ENCODE results near the gene PBX2. TPM values are rescaled to one million over a fixed set of nuclear protein-coding genes. Genes with fewer than 3 reads are reported as not detected.

PBX2 gene
- total and polyA plus RNA-seq, 4 donors, result 1.5 to 52.5 (median 18.7) TPM

DNA sequence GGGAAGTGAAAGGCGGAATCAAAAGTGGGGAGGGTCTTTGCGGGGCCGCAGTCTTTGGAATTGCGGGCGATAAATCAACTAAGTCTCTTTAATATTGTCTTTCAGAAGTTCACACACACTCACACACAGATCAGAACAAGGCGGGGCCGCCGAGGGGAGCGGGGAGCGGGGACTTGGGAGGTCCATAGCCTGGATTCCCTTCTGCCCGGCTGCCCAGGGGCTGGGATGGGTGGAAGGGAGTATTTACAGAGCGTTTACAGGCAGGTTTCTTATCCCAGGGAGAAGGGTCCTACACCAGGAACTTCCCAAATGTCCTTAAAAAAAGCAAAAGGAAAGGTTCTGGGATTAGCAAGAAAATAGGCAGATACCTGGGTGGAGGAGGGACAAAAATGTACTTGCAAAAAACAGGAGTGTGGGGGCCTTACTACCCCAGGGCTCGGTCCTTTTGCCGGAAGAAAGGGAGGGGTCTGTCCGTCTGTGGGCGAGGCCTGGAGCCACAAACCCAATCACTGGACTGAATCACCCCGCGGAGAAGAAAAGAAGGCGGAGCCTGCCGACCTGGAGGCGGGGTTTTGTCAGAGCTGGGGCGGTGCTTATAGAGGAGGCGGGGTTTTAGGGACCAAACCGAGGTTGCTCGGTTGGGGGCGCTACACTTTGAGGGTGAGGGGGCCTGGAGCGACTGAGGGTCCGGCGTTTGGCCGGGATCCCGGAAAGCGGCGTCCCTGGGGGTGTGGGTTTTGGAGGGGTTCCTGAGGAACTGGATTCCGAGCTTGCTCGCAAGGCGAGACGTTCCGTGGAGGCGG lies 41.5 kb downstream of the PBX2 start:
- WGBS, result 19% methylated on average over 39 of the region's 39 CpGs

DNA sequence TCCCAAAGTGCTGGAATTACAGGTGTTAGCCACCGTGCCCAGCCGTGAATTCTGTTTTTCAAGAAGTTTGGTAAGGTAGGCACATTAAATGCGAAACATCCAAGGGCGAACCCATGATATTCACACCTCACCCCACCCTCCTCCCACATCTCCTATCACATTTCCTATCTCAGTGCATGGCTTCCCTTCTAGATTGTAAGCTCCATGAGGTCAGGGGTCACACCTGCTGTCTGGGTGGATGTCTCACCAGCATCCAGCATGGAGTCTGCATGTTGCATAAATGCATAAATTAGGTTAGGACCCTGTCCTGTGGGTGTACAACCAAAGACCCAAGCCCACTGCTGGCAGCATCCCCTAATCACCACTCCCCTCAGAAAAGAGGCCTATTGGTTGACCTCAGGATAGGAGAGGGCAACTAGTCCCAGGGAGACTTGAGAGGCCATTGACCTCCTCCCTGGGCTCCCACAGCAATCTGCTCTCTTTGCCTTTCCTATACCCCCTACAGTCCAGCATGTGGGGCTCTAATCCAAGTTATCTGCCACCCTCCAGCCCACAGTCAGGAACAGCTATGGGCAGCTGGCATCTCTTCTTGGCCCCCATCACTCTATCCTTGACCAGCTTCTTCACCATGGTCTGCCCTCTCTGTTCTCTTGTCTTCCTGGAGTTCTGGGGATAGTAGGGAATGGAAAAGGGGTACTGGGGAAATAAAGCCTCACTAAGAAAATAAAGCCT lies 42.4 kb downstream of the PBX2 start:
- Histone ChIP-seq H3K36me3 (ENCODE audit: control insufficient read depth in 4 of 4, insufficient read depth in 3 of 4, low read depth in 1 of 4, low read length in 3 of 4) (no peaks in the 10 kb centered on the region), H3K9ac (ENCODE audit: low read depth in 1 of 2, low read length in 2 of 2) (no peak overlapping the region), H3K4me3 (ENCODE audit: low read depth in 1 of 3, low read length in 3 of 3) (no peak overlapping the region), H3K27ac (ENCODE audit: low read depth in 1 of 2, low read length in 2 of 2) (no peak overlapping the region), H3K4me1 (ENCODE audit: control insufficient read depth in 4 of 4, insufficient read depth in 4 of 4, low read length in 3 of 4) (no peaks in the 10 kb centered on the region), H3K27me3 (ENCODE audit: control insufficient read depth in 4 of 4, insufficient read depth in 4 of 4, low read length in 3 of 4) (peaks cover 0 to 5% (median 0%) of the 10 kb centered on the region in 4 donors), H3K9me3 (ENCODE audit: control insufficient read depth in 4 of 4, low read length in 3 of 4) (peaks cover 0 to 2% (median 0%) of the 10 kb centered on the region in 4 donors)
- DNase-seq (ENCODE audit: low spot score), result no peak
- WGBS, result 91% methylated on average over 4 of the region's 4 CpGs
- no peak for TF ChIP-seq HNF4A (conservative IDR thresholded peaks at IDR 0.05)
- TF ChIP-seq, protein P1, sequence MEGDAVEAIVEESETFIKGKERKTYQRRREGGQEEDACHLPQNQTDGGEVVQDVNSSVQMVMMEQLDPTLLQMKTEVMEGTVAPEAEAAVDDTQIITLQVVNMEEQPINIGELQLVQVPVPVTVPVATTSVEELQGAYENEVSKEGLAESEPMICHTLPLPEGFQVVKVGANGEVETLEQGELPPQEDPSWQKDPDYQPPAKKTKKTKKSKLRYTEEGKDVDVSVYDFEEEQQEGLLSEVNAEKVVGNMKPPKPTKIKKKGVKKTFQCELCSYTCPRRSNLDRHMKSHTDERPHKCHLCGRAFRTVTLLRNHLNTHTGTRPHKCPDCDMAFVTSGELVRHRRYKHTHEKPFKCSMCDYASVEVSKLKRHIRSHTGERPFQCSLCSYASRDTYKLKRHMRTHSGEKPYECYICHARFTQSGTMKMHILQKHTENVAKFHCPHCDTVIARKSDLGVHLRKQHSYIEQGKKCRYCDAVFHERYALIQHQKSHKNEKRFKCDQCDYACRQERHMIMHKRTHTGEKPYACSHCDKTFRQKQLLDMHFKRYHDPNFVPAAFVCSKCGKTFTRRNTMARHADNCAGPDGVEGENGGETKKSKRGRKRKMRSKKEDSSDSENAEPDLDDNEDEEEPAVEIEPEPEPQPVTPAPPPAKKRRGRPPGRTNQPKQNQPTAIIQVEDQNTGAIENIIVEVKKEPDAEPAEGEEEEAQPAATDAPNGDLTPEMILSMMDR (IDR thresholded peaks at IDR 0.05; ENCODE audit: low read depth, low read length, missing input control), result no peak
- no peak for TF ChIP-seq HNF4G (IDR thresholded peaks at IDR 0.05)
- TF ChIP-seq JUND (IDR thresholded peaks at IDR 0.05), result no peak
- no peak for TF ChIP-seq GABPA (IDR thresholded peaks at IDR 0.05 in 1 of 2, conservative IDR thresholded peaks at IDR 0.05 in 1 of 2)
- no peak for TF ChIP-seq FOXA2 (IDR thresholded peaks at IDR 0.05)
- no peak for TF ChIP-seq RAD21 (IDR thresholded peaks at IDR 0.05)
- TF ChIP-seq TAF1 (conservative IDR thresholded peaks at IDR 0.05), result no peak
- TF ChIP-seq, protein P2, sequence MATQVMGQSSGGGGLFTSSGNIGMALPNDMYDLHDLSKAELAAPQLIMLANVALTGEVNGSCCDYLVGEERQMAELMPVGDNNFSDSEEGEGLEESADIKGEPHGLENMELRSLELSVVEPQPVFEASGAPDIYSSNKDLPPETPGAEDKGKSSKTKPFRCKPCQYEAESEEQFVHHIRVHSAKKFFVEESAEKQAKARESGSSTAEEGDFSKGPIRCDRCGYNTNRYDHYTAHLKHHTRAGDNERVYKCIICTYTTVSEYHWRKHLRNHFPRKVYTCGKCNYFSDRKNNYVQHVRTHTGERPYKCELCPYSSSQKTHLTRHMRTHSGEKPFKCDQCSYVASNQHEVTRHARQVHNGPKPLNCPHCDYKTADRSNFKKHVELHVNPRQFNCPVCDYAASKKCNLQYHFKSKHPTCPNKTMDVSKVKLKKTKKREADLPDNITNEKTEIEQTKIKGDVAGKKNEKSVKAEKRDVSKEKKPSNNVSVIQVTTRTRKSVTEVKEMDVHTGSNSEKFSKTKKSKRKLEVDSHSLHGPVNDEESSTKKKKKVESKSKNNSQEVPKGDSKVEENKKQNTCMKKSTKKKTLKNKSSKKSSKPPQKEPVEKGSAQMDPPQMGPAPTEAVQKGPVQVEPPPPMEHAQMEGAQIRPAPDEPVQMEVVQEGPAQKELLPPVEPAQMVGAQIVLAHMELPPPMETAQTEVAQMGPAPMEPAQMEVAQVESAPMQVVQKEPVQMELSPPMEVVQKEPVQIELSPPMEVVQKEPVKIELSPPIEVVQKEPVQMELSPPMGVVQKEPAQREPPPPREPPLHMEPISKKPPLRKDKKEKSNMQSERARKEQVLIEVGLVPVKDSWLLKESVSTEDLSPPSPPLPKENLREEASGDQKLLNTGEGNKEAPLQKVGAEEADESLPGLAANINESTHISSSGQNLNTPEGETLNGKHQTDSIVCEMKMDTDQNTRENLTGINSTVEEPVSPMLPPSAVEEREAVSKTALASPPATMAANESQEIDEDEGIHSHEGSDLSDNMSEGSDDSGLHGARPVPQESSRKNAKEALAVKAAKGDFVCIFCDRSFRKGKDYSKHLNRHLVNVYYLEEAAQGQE (IDR thresholded peaks at IDR 0.05), result no peak
- TF ChIP-seq, protein P3, sequence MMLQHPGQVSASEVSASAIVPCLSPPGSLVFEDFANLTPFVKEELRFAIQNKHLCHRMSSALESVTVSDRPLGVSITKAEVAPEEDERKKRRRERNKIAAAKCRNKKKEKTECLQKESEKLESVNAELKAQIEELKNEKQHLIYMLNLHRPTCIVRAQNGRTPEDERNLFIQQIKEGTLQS (IDR thresholded peaks at IDR 0.05), result no peak
- no peak for TF ChIP-seq RXRA (IDR thresholded peaks at IDR 0.05)
- no peak for TF ChIP-seq EGR1 (IDR thresholded peaks at IDR 0.05; ENCODE audit: low read depth in 2 of 2)
- TF ChIP-seq, protein P4, sequence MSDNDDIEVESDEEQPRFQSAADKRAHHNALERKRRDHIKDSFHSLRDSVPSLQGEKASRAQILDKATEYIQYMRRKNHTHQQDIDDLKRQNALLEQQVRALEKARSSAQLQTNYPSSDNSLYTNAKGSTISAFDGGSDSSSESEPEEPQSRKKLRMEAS (IDR thresholded peaks at IDR 0.05), result no peak
- TF ChIP-seq, protein P5, sequence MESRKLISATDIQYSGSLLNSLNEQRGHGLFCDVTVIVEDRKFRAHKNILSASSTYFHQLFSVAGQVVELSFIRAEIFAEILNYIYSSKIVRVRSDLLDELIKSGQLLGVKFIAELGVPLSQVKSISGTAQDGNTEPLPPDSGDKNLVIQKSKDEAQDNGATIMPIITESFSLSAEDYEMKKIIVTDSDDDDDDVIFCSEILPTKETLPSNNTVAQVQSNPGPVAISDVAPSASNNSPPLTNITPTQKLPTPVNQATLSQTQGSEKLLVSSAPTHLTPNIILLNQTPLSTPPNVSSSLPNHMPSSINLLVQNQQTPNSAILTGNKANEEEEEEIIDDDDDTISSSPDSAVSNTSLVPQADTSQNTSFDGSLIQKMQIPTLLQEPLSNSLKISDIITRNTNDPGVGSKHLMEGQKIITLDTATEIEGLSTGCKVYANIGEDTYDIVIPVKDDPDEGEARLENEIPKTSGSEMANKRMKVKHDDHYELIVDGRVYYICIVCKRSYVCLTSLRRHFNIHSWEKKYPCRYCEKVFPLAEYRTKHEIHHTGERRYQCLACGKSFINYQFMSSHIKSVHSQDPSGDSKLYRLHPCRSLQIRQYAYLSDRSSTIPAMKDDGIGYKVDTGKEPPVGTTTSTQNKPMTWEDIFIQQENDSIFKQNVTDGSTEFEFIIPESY (IDR thresholded peaks at IDR 0.05), result no peak

More for the DNA sequence above, 41.5 kb downstream of the PBX2 start:
- Histone ChIP-seq H3K9me3 (ENCODE audit: control insufficient read depth in 4 of 4, low read length in 3 of 4) (peaks cover 0 to 2% (median 0%) of the 10 kb centered on the region in 4 donors), H3K9ac (ENCODE audit: low read depth in 1 of 2, low read length in 2 of 2) (no peak overlapping the region), H3K36me3 (ENCODE audit: control insufficient read depth in 4 of 4, insufficient read depth in 3 of 4, low read depth in 1 of 4, low read length in 3 of 4) (no peaks in the 10 kb centered on the region), H3K4me3 (ENCODE audit: low read depth in 1 of 3, low read length in 3 of 3) (peak overlapping the region in 1 of 3 donors; percentile 1), H3K4me1 (ENCODE audit: control insufficient read depth in 4 of 4, insufficient read depth in 4 of 4, low read length in 3 of 4) (peaks cover 0 to 5% (median 2%) of the 10 kb centered on the region in 4 donors), H3K27ac (ENCODE audit: low read depth in 1 of 2, low read length in 2 of 2) (no peak overlapping the region), H3K27me3 (ENCODE audit: control insufficient read depth in 4 of 4, insufficient read depth in 4 of 4, low read length in 3 of 4) (peaks cover 0 to 5% (median 0%) of the 10 kb centered on the region in 4 donors)
- DNase-seq (ENCODE audit: low spot score), result peak; percentile 92
- peak in 1 of 2 donors; percentile 16 for TF ChIP-seq RAD21 (IDR thresholded peaks at IDR 0.05)
- TF ChIP-seq SP1 (IDR thresholded peaks at IDR 0.05), result no peak
